Measurements from ENCODE around the gene EPHA2.
"Not testable (repeated sequence)": the region's sequence is repeated elsewhere in the genome, so short reads cannot be mapped to it uniquely, and the experiment has no call there.

The EPHA2 gene

GRCh38 chr1:16119504-16119903 lies 36.4 kb downstream of the EPHA2 start:
- no peak for DNase-seq (ENCODE audit: low read depth)

DNA sequence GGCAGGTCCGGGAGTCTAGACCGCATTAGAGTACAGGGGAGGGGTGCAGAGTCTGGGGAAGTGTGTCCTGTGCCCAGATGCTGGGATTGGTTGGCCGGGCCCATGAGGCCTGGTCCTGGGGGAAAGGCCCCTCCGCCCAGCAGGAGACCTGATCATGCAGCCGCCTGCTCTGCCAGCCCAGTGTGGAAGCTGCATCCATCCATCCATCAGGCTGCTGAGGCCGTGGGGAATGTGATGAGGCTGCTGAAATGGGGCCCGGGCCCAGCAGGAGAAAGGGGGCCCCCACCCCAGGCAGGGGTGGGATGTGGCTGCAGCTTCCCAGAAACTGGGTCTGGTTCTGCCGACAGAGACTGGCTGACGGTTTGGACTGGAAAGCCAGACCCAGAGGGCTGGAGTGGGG lies 37.2 kb downstream of the EPHA2 start:
- DNase-seq (ENCODE audit: low read depth), result no peak

GRCh38 chr1:16117936-16118335 lies 37.9 kb downstream of the EPHA2 start:
- no peak for DNase-seq (ENCODE audit: low read depth)

DNA sequence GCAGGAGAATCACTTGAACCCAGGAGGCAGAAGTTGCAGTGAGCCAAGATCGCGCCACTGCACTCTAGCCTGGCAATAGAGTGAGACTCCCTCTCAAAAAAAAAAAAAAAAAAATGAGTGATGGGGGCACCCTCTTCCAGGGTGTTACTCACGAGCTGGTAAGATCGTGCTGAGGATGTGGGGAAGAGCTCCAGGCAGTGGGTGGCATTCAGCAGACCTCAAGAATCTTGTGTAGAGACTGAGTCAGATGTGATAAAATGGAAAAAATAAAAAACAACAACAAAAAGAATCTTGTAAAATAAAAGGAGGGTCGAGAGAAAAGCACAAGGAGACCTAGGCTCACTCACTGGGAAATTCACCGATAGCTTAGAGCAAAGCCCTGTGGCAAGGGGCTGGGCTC lies 38.5 kb downstream of the EPHA2 start:
- no peak for DNase-seq (ENCODE audit: low read depth)

- DNase-seq (ENCODE audit: low read depth), result no peak
Observed at GRCh38 chr1:16116625-16117024, 39.2 kb downstream of the EPHA2 start.

- no peak for DNase-seq (ENCODE audit: low read depth)
Observed at GRCh38 chr1:16116002-16116401, 39.9 kb downstream of the EPHA2 start.

- DNase-seq (ENCODE audit: low read depth), result no peak
Observed at GRCh38 chr1:16115468-16115983, 40.3 kb downstream of the EPHA2 start.

DNA sequence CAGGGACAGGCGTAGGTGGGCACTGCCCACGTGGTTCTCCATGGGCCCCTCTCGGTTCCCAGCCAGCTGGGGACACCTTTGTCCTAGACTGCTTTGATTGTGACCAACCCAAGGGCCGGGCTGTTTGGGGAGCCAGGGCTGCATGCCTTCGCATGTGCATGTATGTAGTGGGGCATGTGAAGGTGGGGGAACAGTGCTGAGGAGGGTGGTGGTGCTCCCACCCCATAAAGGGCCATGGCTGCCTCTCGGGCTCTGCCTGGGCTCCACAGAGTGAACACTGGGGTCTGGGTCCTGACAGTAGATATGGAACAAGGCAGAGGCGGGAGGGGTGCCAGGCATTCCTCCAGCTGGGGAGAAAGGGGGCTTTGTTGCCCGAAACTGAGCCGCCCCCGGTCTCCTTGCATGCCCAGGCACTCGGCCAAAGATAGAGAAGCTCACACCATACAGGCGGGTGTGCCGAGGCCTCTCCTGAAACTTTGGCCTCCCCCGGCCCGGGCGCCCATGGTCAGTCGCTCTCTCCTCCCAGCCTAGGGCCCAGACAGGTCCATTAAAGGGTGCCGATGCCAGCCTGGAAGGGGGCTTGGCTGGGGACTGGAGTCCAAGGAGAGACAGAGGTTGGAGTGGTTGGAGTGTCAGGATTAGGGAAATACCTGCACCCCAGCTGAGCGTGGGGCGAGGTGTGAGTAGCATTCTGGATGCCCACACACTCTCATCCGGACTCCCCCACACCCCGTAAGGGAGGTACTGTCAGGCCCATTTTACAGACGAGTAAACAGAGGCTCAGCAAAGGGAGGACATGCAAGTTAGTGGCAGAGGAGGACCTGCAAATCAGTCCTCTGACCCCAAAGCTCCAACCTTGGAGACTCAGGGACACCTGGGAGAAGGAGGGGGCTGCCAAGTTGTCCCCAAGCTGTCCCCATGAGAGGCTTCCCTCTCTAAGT lies 41.1 kb downstream of the EPHA2 start:
- no peak for DNase-seq (ENCODE audit: low read depth)

DNA sequence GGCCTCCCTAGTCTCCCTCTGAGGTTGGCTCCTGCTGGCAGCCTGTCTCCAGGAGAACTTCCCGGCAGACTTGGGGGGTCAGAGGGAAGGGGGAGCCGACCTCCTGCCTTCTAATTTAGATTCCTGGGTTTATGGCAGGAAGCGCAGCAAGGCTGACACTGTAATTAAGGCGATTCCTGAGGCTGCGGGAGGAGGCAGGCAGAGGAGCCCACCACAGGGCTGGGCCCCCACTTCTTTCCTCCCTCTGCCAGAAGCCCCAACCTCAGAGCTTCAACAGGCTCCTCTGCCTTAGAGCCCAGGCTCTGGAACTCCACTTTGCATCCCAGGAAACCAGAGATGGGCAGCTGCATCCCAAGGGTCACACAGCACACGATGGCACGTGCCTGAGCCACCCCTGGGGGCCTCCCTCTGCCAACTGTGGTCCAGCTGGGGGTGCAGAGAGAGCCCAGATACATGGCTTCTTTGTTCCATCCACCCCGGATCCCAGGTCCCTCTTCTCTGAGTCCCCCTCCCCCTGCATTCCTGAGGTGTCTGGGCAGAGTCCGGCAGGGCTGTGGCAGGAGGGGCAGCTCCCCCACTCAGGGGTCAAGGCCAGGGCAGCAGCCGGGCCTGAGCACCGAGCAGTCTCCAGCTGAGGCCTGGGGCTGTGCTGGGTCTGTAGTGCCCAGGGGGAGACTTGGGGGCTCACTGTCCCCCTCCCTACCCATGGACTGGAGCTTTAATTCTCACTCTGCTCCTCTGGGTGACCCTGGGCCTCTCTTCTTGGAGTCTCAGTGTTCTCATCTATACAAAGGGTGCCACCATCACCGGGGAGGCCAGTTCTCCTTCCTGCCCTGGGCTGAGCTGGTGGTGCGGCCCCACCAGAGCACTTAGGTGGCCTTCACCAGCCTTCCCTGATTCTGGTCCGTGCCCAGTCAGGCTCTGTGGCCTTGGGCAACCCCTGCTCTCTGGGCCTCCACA lies 43.0 kb downstream of the EPHA2 start:
- no peak for DNase-seq (ENCODE audit: low read depth)

DNA sequence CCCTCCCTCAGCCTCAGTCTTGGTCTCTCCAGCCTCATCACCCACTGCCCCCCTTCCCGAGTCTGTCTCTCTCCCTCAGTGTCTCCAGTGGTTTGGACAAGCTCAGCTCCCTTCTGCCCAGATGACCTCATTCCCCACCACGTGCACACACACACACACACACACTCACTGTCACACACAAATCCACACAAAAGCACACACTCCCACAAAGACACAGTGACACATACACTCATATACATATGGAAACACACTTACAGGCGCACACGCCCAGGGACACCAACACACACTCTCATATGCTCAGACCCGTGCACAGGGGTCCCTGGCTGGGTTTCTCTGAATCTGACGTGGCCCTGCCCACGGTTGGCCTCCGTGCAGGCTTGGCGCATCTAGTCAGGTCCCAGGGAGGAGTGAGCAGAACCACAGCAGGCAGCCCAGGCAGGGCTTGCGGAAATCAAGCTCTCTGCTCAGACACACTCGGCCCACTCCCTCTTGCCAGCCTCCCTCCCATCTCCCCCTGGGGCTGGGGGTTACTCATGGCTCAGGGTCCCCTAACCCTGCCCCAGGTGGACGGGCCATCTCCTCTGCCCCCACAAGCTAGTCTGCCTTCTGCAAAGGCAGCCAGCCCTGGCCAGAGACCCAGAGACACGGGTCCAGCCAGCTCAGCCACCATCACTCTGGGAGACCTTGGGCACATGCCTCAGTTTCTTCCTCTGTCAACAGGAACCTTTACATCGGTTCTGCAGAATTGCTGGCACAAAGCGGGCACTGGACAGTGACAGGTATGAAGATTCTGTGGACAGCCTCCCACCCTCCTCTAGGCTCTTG lies 43.9 kb downstream of the EPHA2 start:
- no peak for DNase-seq (ENCODE audit: low read depth)

GRCh38 chr1:16110884-16111283 lies 45.0 kb downstream of the EPHA2 start:
- DNase-seq (ENCODE audit: low read depth), result no peak

GRCh38 chr1:16110456-16110855 lies 45.4 kb downstream of the EPHA2 start:
- no peak for DNase-seq (ENCODE audit: low read depth)

- DNase-seq (ENCODE audit: low read depth), result no peak
Observed at GRCh38 chr1:16109571-16109970, 46.3 kb downstream of the EPHA2 start.

DNA sequence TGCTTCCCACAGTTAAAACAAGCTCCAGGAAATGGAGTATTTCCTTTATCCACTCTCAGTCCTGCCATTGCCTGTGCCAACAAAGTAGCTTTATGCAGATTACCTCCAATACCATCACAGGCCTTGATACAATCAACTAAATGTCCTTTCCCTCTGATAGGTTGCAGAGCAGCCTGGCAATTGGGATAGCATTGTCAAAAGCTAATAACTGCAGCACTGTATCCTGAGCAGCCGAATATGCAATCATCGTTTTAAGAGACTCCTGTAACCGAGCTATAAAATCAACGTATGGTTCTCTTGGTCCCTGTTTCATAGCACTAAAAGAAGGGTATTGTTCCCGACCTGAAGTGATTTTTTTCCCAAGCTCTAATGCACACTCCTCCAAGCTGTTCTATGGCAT lies 48.8 kb downstream of the EPHA2 start:
- DNase-seq (ENCODE audit: low read depth), result not testable (repeated sequence)

GRCh38 chr1:16101623-16102022 lies 54.2 kb downstream of the EPHA2 start:
- DNase-seq (ENCODE audit: low read depth), result no peak

DNA sequence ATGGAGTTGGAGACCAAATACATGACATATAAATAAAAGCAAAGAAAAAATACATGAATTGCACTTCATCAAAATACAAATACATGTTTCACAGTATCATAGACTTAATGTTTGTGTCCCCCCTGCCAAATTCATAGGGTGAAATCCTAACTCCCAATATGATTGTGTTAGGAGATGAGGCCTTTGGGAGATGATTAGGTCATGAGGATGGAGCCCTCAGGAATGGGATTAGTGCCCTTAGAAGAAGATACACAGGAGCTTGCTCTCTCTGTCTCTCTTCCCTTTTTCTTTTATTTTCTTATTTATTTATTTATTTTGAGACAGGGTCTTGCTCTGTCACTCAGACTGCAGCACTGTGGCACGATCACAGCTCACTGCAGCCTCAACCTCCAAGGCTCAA lies 56.5 kb downstream of the EPHA2 start:
- DNase-seq (ENCODE audit: low read depth), result no peak

GRCh38 chr1:16095447-16095846 lies 60.4 kb downstream of the EPHA2 start:
- no peak for DNase-seq (ENCODE audit: low read depth)

DNA sequence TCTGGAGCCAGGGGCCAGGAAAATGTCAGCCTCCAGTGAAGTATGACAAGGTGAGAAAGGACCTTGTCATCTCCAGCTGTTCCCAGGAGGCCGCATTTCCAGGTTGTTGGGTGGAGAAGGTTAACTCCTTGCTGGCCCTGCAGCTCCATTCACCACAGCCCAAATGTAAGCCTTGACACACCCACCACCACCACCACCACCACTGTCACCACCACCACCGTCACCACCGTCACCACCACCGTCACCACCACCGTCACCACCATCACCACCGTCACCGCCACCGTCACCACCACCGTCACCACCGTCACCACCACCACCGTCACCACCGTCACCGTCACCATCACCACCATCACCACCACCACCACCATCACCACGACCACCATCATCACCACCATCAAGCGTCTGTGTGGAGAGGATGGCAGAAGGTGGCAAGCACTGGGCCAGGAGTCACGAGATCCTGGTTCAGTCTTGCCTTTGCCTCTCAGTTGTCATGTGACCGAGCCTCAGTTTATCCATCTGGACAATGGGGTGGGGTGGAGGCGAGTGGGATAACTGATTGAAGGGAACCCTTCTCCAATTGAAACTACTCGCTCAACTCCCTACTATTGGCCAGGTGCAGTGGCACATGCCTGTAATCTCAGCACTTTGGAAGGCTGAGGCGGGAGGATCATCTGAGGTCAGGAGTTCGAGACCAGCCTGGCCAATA lies 61.3 kb downstream of the EPHA2 start:
- DNase-seq (ENCODE audit: low read depth), result no peak

GRCh38 chr1:16093611-16094010 lies 62.3 kb downstream of the EPHA2 start:
- no peak for DNase-seq (ENCODE audit: low read depth)

DNA sequence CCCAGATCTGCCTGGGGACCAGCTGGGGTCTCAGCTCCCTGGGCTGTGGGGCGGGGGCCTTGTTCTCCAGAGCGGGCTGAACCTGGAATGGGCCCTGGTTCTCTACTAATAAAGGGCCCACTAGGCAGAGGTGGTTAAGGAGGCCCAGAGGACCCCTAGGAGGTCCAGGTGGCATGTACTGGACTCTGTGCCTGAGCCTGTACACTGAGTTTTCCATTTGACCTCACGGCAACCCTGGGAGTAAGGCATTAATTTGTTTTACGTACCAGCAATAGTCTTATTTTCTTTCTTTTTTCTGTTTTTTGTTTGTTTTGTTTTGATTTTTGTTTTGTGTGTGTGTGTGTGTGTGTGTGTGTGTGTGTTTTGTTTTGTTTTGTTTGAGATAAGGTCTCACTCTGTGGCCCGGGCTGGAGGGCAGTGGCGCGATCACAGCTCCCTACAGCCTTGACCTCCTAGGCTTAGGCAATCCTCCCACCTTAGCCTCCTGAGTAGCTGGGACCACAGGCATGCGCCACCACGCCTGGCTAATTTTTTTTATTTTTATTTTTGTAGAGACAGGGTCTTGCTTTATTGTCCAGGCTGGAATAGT lies 62.9 kb downstream of the EPHA2 start:
- DNase-seq (ENCODE audit: low read depth), result no peak
